Parathyroid adenoma (tissue), 2 donors: ENCODE results near the gene BCAP31.

Source experiments
- H2AFZ ChIP-seq: fragments of 300-600 bp; sonication (generic); one replicate; pipeline ENCODE4 v1.7.0; 2017; ENCODE audit warnings: antibody characterized with exemption, mild to moderate bottlenecking
- H3K27ac ChIP-seq: fragments of 300-600 bp; sonication (generic); one replicate; pipeline ENCODE4 v1.7.0; 2017
- H3K27me3 ChIP-seq: fragments of 300-600 bp; sonication (generic); one replicate; pipeline ENCODE4 v1.7.0; 2017; ENCODE audit warnings: low read length; ENCODE audit not compliant: control insufficient read depth, insufficient read depth
- H3K36me3 ChIP-seq: fragments of 300-600 bp; sonication (generic); one replicate; pipeline ENCODE4 v1.7.0; 2017; ENCODE audit warnings: low read length; ENCODE audit not compliant: control insufficient read depth, insufficient read depth
- H3K4me1 ChIP-seq: fragments of 300-600 bp; sonication (generic); one replicate; pipeline ENCODE4 v1.7.0; 2017; ENCODE audit warnings: control low read depth
- H3K4me2 ChIP-seq: fragments of 300-600 bp; sonication (generic); one replicate; pipeline ENCODE4 v1.7.0; 2017; ENCODE audit warnings: low read length
- H3K4me3 ChIP-seq: fragments of 300-600 bp; sonication (generic); one replicate; pipeline ENCODE4 v1.7.0; 2017; ENCODE audit warnings: low read depth, low read length
- H3K79me2 ChIP-seq: fragments of 300-600 bp; sonication (generic); one replicate; pipeline ENCODE4 v1.7.0; 2017; ENCODE audit warnings: control low read depth
- H3K9ac ChIP-seq: fragments of 300-600 bp; sonication (generic); one replicate; pipeline ENCODE4 v1.7.0; 2017; ENCODE audit warnings: mild to moderate bottlenecking
- H3K9me3 ChIP-seq: fragments of 300-600 bp; sonication (generic); one replicate; pipeline ENCODE4 v1.7.0; 2017; ENCODE audit warnings: low read length; ENCODE audit not compliant: control insufficient read depth
- TF ChIP-seq, protein P1 (sequence below): fragments of 300-600 bp; sonication (generic); IDR thresholded peaks from one replicate; pipeline ENCODE4 v1.7.0; 2017; ENCODE audit warnings: antibody characterized with exemption, mild to moderate bottlenecking
- donor health status: primary hyperparathyroidism.

Gene BCAP31

GRCh38 chrX:153668423-153669173 lies 55.6 kb downstream of the BCAP31 start:
- H3K36me3 ChIP-seq, result no peaks in the 10 kb centered on the region
- H3K4me2 ChIP-seq, result no peak overlapping the region
- no peaks in the 10 kb centered on the region for H3K27me3 ChIP-seq
- H3K9me3 ChIP-seq, result no peaks in the 10 kb centered on the region
- H3K4me3 ChIP-seq, result no peak overlapping the region
- no peak overlapping the region for H3K9ac ChIP-seq
- no peak overlapping the region for H2AFZ ChIP-seq
- no peaks in the 10 kb centered on the region for H3K4me1 ChIP-seq
- TF ChIP-seq, protein P1, sequence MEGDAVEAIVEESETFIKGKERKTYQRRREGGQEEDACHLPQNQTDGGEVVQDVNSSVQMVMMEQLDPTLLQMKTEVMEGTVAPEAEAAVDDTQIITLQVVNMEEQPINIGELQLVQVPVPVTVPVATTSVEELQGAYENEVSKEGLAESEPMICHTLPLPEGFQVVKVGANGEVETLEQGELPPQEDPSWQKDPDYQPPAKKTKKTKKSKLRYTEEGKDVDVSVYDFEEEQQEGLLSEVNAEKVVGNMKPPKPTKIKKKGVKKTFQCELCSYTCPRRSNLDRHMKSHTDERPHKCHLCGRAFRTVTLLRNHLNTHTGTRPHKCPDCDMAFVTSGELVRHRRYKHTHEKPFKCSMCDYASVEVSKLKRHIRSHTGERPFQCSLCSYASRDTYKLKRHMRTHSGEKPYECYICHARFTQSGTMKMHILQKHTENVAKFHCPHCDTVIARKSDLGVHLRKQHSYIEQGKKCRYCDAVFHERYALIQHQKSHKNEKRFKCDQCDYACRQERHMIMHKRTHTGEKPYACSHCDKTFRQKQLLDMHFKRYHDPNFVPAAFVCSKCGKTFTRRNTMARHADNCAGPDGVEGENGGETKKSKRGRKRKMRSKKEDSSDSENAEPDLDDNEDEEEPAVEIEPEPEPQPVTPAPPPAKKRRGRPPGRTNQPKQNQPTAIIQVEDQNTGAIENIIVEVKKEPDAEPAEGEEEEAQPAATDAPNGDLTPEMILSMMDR, result no peak
- no peak overlapping the region for H3K27ac ChIP-seq
- no peaks in the 10 kb centered on the region for H3K79me2 ChIP-seq

GRCh38 chrX:153667956-153668396 lies 56.2 kb downstream of the BCAP31 start:
- TF ChIP-seq, protein P1, result peak; percentile 65
- no peak overlapping the region for H2AFZ ChIP-seq
- no peak overlapping the region for H3K4me2 ChIP-seq
- H3K9ac ChIP-seq, result no peak overlapping the region
- H3K36me3 ChIP-seq, result no peaks in the 10 kb centered on the region
- H3K27ac ChIP-seq, result no peak overlapping the region
- H3K9me3 ChIP-seq, result no peaks in the 10 kb centered on the region
- H3K4me3 ChIP-seq, result no peak overlapping the region
- H3K4me1 ChIP-seq, result no peaks in the 10 kb centered on the region
- H3K79me2 ChIP-seq, result no peaks in the 10 kb centered on the region
- H3K27me3 ChIP-seq, result no peaks in the 10 kb centered on the region

- Histone ChIP-seq H3K4me3 (no peak overlapping the region), H3K27me3 (no peaks in the 10 kb centered on the region), H3K36me3 (no peaks in the 10 kb centered on the region), H2AFZ (no peak overlapping the region), H3K4me1 (no peaks in the 10 kb centered on the region), H3K79me2 (no peaks in the 10 kb centered on the region), H3K9me3 (no peaks in the 10 kb centered on the region), H3K27ac (no peak overlapping the region), H3K4me2 (no peak overlapping the region), H3K9ac (no peak overlapping the region)
- TF ChIP-seq, protein P1, result no peak
These were observed 56.8 kb downstream of the BCAP31 start for GRCh38 chrX:153667281-153667955.

- no peaks in the 10 kb centered on the region for H3K36me3 ChIP-seq
- no peak overlapping the region for H3K4me2 ChIP-seq
- no peak overlapping the region for H3K27ac ChIP-seq
- H3K4me3 ChIP-seq, result no peak overlapping the region
- no peaks in the 10 kb centered on the region for H3K79me2 ChIP-seq
- no peaks in the 10 kb centered on the region for H3K4me1 ChIP-seq
- H2AFZ ChIP-seq, result no peak overlapping the region
- H3K27me3 ChIP-seq, result no peaks in the 10 kb centered on the region
- H3K9ac ChIP-seq, result no peak overlapping the region
- H3K9me3 ChIP-seq, result no peaks in the 10 kb centered on the region
- TF ChIP-seq, protein P1, result no peak
These were observed 58.4 kb downstream of the BCAP31 start for GRCh38 chrX:153665726-153666306.
